CD4-positive, alpha-beta T cell treated with Interleukin-10 for 1 hour (primary cell): Measurements from ENCODE around the gene PNMA6F.
"Not testable (repeated sequence)": the region's sequence is repeated elsewhere in the genome, so short reads cannot be mapped to it uniquely, and the experiment has no call there.

Experiments
- DNase-seq: peaks from one replicate; pipeline ENCODE4 v3.0.0-alpha.2; 2020

PNMA6F gene

GRCh38 chrX:153301746-153302145, 19.8 kb downstream of the PNMA6F start:
- no peak for DNase-seq

GRCh38 chrX:153299855-153300254, 21.7 kb downstream of the PNMA6F start:
- DNase-seq = no peak

GRCh38 chrX:153297376-153297775, 24.2 kb downstream of the PNMA6F start:
- DNase-seq = no peak

- DNase-seq = peak; percentile 2
These were observed 28.0 kb downstream of the PNMA6F start for GRCh38 chrX:153293485-153294071.

- DNase-seq = not testable (repeated sequence)
These were observed 32.8 kb downstream of the PNMA6F start for GRCh38 chrX:153288807-153289206.

- DNase-seq = not testable (repeated sequence)
These were observed 35.9 kb downstream of the PNMA6F start for GRCh38 chrX:153285678-153286077.

- not testable (repeated sequence) for DNase-seq
These were observed 37.6 kb downstream of the PNMA6F start for GRCh38 chrX:153283982-153284381.

- DNase-seq = not testable (repeated sequence)
These were observed 39.8 kb downstream of the PNMA6F start for GRCh38 chrX:153281784-153282183.

- DNase-seq = not testable (repeated sequence)
These were observed 42.3 kb downstream of the PNMA6F start for GRCh38 chrX:153279304-153279703.

GRCh38 chrX:153276049-153276448, 45.5 kb downstream of the PNMA6F start:
- not testable (repeated sequence) for DNase-seq

- DNase-seq = not testable (repeated sequence)
These were observed 46.1 kb downstream of the PNMA6F start for GRCh38 chrX:153275418-153275817.

- DNase-seq = not testable (repeated sequence)
These were observed 49.0 kb downstream of the PNMA6F start for GRCh38 chrX:153272584-153272983.

GRCh38 chrX:153272070-153272469, 49.5 kb downstream of the PNMA6F start:
- not testable (repeated sequence) for DNase-seq
